Measurements from ENCODE around the gene VASH1. TPM values are rescaled to one million over a fixed set of nuclear protein-coding genes. Genes with fewer than 3 reads are reported as not detected.
A peak's percentile ranks its signal among the peaks of the same experiment; 100 is the strongest.

VASH1 gene
- total RNA-seq (2021; ENCODE audit: unreplicated experiment) (5.2 TPM), Bru-seq, nascent RNA (percentile 37 among the genes with signal in this experiment), BruChase-seq, experiment 1, labeled RNA remaining after a 2-hour chase (percentile 49 among the genes with signal in this experiment), BruChase-seq, experiment 2, labeled RNA remaining after a 6-hour chase (percentile 56 among the genes with signal in this experiment)
- polyA plus RNA-seq (2012; ENCODE audit: insufficient read length): 5.3 TPM
- long read RNA-seq, full-length matches to known transcripts: 3 of 12 reads
- long read RNA-seq, partial matches to known transcripts: 0 of 12 reads
- long read RNA-seq, other reads (novel, unspliced or antisense): 9 of 12 reads

GRCh38 chr14:76761136-76761959 lies at the start of gene VASH1:
Gene VASH1 (plus strand): TSS chr14:76761468. CDS start chr14:76762822, 1,354 bp downstream.
- no TSS peak for BruUV-seq (replicated peaks)
- CTCF ChIA-PET: no interaction called here

DNA sequence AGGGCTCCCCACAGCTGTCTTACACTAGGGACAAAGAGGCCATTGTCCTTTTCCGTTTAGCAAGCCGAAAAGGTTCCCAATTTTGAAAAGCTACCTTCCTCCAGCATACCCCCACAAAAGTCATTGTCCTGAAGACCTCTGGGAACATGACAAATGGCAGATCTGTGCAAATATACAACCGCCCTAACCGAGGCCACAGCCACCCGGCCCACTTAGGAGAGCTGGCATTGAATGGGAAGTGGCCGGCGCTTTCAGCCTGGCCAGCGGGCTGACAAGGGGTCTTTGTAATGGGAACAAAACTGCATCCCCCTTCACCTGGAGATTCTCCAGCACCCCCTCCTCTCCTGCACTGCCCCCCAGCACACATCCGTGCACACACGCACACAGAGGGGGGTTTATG lies 48.1 kb upstream of the VASH1 start:
- DNase-seq (ENCODE audit: low read depth, low spot score) (no peak), ATAC-seq (no peak)
- BruUV-seq (replicated peaks): no TSS peak
- Histone ChIP-seq H3K36me3 (ENCODE audit: control insufficient read depth, insufficient read depth, low read length) (no peaks in the 10 kb centered on the region), H3K9me3 (ENCODE audit: control insufficient read depth, insufficient read depth, low read depth, low read length) (no peaks in the 10 kb centered on the region), H3K4me3 (ENCODE audit: low read depth in 2 of 2, low read length in 2 of 2) (no peak overlapping the region), H3K27me3 (ENCODE audit: control insufficient read depth, insufficient read depth, low read length) (0 out of 2 replicates have a peak, but pooled peaks cover 3% of the 10 kb centered on the region), H3K4me1 (ENCODE audit: control insufficient read depth, insufficient read depth, low read length) (no peaks in the 10 kb centered on the region), H3K27ac (ENCODE audit: low read length) (no peak overlapping the region)
- intact Hi-C loops (cut with micrococcal nuclease; ENCODE audit: unreplicated experiment) (no loop called here), in situ Hi-C loops (cut with HindIII; ENCODE audit: low pct_unique_long_range_greater_than_20kb, low sequenced_read_pairs) (no loop called here)
- POLR2A ChIA-PET: interaction anchor here (0.5 kb wide), 1 partner anchor 519 kb away, joined by 4 read pairs; no protein-coding TSS in a partner anchor
- CTCF ChIA-PET: interaction anchor here (0.7 kb wide), 1 partner anchor 46 kb away, joined by 5 read pairs; no protein-coding TSS in a partner anchor
- TF ChIP-seq POLR2AphosphoS5 (IDR thresholded peaks at IDR 0.05; ENCODE audit: low read depth, low read length) (no peak), SIN3A (IDR thresholded peaks at IDR 0.05; ENCODE audit: borderline replicate concordance, insufficient read depth, low read depth, low read length) (no peak), TCF7L2 (IDR thresholded peaks at IDR 0.05; ENCODE audit: low read depth, low read length) (no peak)
- TF ChIP-seq, protein P1, sequence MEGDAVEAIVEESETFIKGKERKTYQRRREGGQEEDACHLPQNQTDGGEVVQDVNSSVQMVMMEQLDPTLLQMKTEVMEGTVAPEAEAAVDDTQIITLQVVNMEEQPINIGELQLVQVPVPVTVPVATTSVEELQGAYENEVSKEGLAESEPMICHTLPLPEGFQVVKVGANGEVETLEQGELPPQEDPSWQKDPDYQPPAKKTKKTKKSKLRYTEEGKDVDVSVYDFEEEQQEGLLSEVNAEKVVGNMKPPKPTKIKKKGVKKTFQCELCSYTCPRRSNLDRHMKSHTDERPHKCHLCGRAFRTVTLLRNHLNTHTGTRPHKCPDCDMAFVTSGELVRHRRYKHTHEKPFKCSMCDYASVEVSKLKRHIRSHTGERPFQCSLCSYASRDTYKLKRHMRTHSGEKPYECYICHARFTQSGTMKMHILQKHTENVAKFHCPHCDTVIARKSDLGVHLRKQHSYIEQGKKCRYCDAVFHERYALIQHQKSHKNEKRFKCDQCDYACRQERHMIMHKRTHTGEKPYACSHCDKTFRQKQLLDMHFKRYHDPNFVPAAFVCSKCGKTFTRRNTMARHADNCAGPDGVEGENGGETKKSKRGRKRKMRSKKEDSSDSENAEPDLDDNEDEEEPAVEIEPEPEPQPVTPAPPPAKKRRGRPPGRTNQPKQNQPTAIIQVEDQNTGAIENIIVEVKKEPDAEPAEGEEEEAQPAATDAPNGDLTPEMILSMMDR (IDR thresholded peaks at IDR 0.05): no peak

More at GRCh38 chr14:76761136-76761959, at the start of gene VASH1:
- POLR2A ChIA-PET: no interaction called here
- intact Hi-C loops (cut with micrococcal nuclease; ENCODE audit: unreplicated experiment): no loop called here
- ATAC-seq (peak; percentile 94), DNase-seq (ENCODE audit: low read depth, low spot score) (no peak)
- in situ Hi-C loops (cut with HindIII; ENCODE audit: low pct_unique_long_range_greater_than_20kb, low sequenced_read_pairs): no loop called here
- Histone ChIP-seq H3K4me3 (ENCODE audit: low read depth in 2 of 2, low read length in 2 of 2) (peak within 1 kb of the TSS; percentile 51 to 52), H3K36me3 (ENCODE audit: control insufficient read depth, insufficient read depth, low read length) (no peaks in the 10 kb centered on the region; the same call in 1 of the 2 replicates), H3K27me3 (ENCODE audit: control insufficient read depth, insufficient read depth, low read length) (no peaks in the 10 kb centered on the region), H3K9me3 (ENCODE audit: control insufficient read depth, insufficient read depth, low read depth, low read length) (no peaks in the 10 kb centered on the region), H3K27ac (ENCODE audit: low read length) (0 out of 2 replicates have a peak within 1 kb of the TSS, but pooled peaks have one; percentile 23), H3K4me1 (ENCODE audit: control insufficient read depth, insufficient read depth, low read length) (no peaks in the 10 kb centered on the region)
- TF ChIP-seq TCF7L2 (IDR thresholded peaks at IDR 0.05; ENCODE audit: low read depth, low read length) (no peak), REST (IDR thresholded peaks at IDR 0.05; ENCODE audit: insufficient read depth in 1 of 2, low read depth in 2 of 2, low read length in 1 of 2) (no peak), POLR2AphosphoS5 (IDR thresholded peaks at IDR 0.05; ENCODE audit: low read depth, low read length) (no peak), SIN3A (IDR thresholded peaks at IDR 0.05; ENCODE audit: borderline replicate concordance, insufficient read depth, low read depth, low read length) (no peak)
- TF ChIP-seq, protein P1 (IDR thresholded peaks at IDR 0.05): no peak
